Hematopoietic multipotent progenitor cell treated with erythropoietin and hydrocortisone succinate and interleukin-3 and kit ligand, for 15 days (in vitro differentiated cells): ENCODE data around the gene KSR1.
"Not testable (repeated sequence)": the region's sequence is repeated elsewhere in the genome, so short reads cannot be mapped to it uniquely, and the experiment has no call there.

Source experiments
- DNase-seq: peaks from one replicate; pipeline ENCODE4 v3.0.0-alpha.2; 2015; ENCODE audit warnings: low spot score

The KSR1 gene

DNA sequence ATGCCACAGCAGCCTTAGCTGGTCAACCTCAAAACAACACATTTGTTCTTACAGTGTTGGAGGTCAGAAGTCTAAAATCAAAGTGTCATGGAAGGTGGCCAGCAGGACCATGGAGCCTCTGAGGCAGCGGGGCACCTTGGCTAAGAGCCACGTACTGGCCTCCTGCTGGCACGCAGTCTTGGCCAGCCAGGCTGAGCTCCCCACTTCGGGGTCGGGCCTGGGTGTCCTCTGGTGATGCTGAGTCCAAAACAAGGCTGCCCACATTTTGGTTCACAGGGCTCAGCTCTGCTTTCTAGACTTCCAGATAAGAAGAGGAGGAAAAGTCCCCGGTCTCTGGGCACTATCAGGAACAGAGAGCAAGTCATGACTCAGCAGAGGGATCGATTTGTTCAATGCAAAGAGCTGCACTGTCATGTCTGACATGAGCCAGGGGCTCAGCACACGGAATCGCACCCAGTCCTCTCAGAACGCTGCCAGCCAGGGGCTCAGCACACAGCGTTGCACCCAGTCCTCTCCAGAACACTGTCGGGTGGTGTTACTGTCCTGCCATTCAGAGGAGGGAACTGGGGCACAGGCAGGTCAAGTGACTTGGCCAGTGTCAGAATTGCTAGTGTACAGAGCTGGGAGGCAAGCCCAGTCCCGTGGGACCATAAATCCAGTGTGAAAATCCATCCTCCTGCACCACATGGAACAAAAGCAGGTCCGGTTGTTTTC lies 177.2 kb downstream of the KSR1 start:
- peak; percentile 76 for DNase-seq

DNA sequence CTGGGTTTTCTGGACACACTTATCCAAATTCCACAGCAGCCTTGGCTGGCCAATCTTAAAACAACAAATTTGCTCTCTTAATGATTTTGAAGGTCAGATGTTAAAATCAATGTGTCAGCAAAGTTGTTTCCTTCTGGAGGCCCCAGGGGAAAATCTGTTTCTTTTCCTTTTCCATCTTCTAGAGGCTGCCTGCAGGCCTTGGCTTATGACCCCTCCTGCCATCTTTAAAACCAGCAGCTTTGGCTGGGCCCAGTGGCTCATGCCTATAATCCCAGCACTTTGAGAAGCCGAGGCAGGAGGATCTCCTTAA lies 177.7 kb downstream of the KSR1 start:
- DNase-seq: no peak

DNA sequence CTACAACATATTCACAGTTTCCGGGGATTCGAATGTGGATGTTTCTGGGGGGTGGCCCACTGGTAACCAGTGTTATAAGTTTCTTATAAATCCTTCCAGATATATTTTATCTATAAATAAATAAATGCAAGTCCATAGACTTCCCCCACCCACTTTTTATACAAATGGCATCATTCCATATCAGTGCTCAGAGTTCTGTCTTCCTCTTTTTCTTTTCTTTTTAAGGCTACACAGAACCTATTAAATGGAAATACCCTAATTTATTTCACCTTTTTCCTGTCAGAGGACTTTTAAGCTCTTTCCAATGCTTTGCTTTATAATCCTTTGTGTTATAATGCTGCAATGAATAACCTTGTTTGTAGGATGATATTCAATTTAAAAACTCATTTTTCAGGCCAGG lies 178.5 kb downstream of the KSR1 start:
- DNase-seq: no peak

DNA sequence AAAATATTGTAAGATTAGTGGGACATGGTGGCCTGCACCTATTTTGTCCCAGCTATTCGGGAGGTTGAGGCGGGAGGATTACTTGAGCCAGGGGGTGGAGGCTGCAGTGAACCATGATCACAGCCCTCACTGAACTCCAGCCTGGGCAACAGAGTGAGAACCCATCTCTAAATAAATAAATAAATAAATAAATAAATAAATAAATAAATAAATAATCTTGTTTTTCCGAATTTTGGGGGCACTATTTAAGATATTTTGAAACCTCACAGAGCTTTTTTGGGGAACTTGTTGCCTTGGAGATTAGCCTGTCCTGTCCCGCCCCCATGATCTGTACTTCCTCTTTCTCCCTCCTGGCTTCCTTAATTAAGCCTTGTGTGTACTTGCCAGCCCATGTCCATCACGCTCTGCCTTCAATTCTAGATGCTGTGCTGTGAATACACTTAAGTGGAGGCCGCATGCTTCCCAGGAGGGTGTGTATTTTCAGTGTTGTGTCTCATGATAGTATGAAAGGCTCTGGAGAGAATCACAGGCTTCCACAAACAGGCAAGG lies 179.1 kb downstream of the KSR1 start:
- no peak for DNase-seq

DNA sequence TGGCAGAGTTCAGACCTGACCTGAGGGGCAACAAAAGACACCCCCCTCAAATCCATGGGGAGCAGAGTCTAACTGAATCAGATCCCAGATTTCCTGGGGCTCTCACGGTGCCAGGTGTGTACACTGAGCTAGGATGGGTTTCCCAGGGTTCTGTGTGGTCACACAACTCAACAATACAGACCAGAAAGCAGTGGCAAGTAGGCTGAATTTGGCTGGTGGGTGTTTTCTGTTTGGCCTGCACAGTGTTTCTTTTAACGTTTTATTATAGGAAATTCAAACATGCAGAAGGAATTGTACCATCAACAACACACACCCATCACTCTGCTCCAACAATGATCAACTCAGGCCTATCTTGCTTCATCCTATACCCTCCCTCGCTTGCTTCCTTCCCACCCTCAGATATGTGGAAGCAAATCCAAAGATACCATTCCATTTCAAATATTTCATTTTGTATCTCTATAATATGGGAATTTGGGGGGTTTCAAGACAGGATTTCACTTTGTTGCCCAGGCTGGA lies 179.8 kb downstream of the KSR1 start:
- not testable (repeated sequence) for DNase-seq

DNA sequence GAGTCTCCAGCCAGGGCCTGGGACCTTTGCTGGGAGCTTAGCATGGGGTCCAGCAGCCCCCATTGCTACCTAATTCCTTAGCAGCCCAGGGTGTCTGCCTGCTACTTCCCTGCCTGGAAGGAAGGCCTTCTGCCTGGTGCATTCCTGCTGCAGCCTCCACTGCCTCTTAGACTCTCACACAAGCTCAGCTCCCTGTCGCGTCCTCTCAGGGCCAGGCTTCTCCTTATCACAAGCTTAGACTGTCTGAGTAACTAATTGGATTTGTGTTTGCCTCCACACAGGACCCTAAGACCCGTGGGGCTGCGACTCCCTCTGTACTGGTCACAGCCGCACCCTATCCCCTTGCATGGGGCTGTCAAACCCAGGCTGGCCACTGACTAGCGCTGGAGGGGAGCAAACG lies 181.6 kb downstream of the KSR1 start:
- DNase-seq: not testable (repeated sequence)

DNA sequence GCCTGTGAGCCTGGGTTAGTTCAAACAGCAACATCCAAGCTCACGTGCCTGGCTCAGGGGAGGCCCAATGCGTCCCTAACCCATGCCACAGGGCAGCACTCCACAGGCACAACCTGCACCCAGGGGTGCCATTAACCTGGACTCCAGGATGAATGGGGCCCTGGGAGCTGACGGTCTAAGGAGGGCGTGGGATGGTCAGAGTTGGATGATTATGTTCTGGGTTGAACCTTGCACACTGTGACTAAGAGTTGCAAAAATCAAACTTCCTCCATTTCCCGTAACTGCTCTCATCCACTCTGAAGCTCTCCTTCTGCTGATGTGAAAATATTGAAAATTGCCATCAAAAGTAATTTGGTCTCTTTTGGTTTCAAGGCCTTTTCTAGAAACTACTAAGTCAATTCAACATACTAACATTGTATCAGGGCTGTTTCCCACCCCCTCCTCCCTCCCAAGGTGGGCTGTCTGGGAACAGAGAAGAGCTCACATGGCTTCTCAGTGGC lies 182.2 kb downstream of the KSR1 start:
- DNase-seq: not testable (repeated sequence)

DNA sequence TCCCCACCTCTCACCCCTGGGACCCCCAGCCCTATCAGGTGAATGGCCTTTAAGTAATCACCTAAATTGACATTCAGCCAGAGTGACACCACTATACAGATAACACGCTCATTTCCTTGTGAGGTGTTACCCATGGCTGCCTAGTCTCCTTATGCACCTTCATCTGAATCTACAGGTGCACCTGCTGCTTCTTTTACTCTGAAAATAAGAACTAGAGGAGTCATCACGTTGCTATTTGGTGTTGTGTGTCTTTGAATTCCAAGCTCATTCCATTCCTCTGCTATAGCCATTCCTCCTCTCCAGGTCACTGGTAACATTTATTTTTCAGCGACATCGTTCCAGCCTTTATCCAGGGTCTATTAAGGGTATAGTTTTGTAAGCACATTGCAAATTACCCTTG lies 184.5 kb downstream of the KSR1 start:
- DNase-seq: no peak

DNA sequence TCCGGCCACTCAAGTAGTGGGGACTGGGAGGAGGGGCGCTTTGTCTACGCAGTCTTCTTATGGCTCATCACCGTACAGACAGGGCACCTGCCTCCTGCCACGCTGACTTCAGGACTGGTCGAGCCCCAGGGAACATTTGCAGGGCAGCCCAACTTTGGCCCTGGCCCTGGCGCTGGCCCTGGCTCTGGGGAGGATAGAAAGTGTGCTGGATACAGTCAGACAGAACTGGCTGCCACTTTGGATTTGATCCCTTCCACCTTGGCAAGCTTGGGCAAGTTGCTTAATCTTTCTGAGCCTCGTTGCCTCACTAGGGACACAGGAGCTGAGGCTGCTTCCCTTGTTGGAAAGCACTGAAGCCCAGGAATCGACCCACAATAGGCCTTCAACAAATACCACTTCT lies 188.3 kb downstream of the KSR1 start:
- no peak for DNase-seq

DNA sequence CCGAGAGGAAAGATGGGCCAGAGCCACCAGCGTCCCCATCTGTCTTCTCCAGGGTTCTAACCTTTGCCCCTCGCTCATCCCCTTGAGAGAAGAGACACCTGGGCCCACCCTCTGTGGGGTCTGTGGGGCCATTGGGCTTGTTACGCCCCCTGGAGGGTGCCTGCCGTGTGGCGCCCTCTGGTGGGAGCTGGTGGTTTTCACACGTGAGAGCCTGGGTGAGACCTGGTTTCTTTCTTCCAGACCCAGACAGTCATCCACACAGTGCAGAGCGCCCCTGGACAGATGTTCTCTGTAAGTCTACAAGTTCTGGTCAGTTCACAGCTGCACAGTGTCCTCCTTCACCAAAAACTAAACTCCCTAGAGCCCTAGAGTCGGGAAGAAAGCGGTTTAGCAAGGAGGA lies 189.4 kb downstream of the KSR1 start:
- not testable (repeated sequence) for DNase-seq

DNA sequence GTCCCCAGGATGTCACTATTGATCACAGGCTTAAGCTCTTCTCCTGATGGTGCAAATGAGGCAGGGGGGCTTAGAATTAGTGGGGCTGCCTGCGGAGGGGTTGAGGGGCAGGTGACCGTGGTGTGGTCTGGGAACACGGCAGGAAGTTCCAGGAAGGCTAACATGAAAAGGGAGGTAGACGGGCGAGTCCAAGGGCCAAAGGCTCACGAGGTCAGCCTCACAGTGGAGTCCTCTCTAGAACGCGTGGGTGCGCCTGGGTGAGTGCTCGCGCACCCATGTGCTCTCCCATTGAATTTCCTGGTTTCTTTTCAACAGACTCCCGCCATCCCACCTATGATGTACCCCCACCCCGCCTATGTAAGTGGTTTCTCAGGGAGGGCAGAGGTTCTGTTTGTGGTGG lies 190.0 kb downstream of the KSR1 start:
- DNase-seq: no peak

DNA sequence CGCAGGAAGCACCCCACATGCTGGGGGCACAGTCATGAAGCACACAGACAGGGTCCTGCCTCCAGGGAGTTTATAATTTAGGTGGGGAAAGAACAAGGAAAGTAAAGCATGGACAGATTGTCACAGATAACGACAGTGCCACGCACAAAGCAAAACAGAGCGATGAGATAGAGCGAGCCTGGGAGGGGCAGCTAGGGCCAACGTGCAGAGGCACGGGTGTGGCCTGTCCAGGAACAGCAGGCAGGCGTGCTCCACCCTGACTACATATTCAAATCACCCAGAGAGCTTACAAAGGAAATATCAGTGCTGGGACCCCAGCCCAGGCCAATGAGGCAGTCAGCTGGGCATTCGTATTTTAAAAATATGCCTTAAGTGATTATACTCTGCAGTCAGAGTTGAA lies 191.5 kb downstream of the KSR1 start:
- DNase-seq: peak; percentile 58

DNA sequence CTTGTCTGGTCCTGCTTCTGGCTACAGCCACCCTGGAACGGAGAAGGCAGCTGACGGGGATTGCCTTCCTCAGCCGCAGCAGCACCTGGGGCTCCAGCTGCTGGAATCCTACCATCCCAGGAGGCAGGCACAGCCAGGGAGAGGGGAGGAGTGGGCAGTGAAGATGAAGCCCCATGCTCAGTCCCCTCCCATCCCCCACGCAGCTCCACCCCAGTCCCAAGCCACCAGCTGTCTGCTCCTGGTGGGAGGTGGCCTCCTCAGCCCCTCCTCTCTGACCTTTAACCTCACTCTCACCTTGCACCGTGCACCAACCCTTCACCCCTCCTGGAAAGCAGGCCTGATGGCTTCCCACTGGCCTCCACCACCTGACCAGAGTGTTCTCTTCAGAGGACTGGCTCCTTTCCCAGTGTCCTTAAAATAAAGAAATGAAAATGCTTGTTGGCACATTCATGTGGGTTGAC lies 192.9 kb downstream of the KSR1 start:
- not testable (repeated sequence) for DNase-seq

DNA sequence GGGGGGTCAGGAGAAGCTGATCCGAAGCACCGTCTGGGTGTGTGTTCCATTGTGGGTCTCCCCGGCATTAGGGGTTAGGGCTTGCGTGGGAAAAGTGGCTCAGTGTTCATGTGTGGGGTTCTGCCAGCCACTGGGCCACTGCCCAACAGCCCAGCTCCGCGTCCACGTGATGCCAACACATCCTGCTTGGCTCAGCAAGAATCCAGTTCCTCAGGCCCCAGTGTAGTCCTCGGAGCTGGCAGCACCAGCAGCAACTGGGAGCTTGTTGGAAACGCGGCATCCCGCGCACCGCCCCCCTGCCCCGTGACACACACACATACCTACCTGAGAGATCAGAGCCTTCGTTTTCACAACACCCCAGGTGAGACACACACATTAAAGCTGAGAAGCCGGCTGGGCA lies 193.7 kb downstream of the KSR1 start:
- DNase-seq: no peak

DNA sequence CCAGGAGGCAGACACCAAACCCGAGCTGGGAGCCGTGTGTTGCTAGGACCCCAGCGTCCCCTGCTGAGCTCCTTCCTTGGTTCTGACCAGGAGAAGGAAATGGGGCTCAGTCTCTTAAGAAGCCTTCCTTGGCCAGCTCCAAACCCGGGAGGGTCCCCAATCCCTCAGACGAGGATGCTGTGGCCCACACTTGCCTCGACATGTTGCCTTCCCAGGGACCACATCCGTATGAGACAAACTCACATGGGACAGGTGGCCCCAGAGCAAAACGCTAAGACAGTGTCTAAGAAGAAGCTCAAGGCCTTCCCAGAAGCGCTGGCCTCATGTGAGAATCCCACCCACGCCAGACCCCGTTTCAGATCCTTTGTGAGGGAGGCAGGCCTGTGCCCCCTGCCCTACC lies 194.6 kb downstream of the KSR1 start:
- no peak for DNase-seq

DNA sequence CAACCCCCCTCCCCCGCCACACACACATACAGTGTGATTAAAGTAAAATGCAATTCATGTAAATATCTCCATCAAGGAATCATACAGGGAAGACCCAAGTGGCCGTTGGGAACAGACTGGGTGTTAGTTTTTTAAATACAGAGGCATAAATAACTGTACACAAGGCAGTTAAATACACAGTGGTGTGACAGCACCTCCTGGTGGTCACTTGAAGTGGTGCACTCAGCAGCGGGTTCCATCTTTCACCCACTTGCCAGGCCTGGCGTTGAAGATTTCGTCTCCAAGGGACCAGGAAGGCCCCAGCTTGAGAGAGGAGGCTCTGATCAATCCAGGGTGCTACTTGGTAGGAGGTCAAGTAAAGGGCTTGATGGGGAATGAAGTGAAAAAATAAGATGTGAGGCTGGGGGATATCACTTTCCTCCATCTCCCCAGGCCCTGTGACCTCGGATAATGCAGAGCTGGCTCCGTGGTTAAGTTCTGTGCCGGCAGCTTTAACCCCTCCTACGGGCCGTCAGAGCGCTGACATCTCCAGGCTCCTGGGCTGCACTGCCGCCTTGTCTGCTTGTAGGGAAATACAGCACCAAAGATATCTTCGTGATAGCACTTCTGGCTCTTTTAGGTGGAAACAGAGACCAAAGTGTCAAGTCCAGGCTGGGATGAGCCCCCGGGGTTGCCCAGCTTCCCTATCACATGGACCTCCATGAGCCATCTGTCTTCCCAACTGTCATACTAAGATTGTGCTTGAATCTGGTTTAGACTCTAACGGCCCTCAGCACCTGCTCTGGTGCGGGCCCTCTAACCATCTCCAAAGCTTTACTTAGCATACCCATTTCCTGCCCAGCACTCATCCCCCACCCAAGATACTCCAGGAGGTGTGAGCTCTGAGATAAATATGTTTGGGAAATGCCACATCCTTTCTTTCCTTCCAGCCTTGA lies 195.4 kb downstream of the KSR1 start:
- DNase-seq: peak; percentile 81

DNA sequence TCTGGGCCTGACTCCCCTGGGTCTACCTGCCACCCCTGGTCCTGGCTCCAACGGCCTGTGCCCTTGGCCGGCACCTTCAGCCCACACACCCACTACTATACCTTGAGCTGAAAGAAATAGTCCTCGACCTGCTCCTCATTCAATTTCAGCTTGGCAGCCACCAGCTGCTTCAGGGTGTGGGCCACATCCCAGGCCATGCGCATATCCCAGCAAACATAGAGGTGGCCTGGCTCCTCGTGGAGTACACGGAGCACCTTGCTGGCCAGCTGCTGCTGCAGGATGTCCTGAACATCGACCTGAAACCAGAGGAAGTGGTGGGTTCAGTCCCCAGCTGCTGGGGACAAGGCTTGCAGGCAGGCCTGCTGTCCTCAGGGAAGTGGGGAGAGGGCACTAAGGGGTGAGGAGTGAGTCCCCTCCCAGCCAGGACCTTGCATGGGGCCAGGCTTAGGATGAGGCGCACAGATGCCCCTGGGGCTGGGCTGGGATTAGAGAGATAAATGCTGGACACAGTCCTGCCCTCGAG lies 197.3 kb downstream of the KSR1 start:
- DNase-seq: not testable (repeated sequence)

DNA sequence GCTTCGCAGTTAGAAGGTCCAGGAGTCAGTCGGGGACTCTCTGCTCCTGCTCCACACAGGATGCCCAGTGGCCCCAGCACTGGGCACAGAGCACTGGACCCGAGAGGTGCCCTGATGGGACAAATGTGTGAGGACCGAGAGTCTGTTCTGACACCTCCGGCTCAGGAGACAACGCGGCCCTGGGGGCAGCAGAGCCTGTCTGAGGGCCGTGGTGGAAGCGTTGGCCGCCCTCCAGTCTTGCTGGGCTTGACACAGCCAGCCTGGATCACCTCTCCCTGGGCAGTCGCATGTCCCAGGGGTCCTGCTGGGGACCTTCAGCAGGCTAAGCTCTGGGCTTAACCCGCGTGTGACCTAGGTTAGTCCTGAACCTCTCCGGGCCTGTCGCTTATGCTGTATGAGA lies 197.9 kb downstream of the KSR1 start:
- no peak for DNase-seq

DNA sequence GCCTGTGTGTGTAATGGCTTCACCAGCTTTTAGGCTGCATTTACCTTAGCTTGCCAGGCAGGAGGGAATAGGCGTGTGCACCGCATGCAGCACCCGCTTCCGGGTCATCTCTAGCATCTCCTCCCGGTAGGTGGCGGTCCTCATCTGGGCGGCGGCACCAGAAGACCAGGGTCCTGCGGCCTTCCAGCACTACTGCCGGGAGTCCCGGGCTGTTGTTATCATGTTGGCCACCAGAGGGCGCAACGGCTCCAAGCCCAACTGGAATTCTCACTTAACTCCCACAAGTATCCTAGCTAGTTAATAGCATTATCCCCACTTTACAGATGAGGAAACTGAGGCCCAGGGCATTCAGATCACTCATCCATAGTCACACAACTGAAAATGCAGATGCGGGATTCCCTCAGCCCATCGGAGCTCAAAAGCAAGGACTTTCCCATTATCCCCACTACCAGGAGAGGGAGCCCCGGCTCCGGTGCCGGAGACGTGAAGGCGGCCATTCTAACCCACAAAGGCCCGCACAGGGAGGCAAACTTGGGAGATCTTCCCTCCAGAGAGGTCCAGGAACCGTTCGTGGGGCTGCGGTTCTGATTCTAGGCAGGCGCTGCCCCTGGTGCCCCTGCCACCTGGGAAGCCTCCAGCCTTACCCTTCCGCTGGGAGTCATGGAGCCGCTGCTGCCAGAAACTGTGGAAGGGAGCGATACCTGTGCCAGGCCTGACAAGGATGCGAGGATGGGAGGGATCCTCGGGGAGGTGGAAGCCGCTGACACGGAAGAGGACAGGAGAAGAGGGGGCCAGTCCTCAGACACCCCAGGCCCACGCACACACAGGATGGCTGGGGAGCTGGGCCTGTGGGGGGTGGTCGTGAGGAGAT lies 198.6 kb downstream of the KSR1 start:
- DNase-seq: peak; percentile 80

DNA sequence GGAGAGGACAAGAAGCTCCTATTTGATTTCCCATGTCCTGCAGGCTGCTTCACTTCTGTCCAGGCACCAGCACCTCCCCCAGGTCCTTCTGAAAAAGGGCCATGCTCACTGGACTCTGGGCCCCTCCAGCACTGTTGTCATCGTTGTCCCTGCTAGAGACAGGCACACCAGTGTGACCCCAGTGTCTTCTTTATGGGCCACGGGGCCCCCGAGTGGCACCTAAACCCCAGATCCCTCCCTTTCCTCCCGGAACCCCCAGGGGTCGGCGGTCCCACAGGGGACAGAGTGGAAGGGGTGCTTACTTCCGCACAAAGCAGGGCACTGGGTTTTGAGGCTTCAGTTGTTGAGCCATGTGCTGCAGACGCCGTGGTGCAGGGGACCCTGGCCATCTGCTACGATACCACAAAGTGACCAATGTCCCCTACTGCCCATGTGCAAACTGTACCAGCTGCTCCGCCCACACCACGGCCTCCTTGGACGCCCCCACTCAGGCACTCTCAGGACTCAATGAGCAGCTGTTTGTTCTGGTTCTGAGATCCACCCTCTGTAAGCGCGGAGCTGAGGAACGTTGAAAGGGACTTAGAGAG lies 199.4 kb downstream of the KSR1 start:
- DNase-seq: not testable (repeated sequence)

DNA sequence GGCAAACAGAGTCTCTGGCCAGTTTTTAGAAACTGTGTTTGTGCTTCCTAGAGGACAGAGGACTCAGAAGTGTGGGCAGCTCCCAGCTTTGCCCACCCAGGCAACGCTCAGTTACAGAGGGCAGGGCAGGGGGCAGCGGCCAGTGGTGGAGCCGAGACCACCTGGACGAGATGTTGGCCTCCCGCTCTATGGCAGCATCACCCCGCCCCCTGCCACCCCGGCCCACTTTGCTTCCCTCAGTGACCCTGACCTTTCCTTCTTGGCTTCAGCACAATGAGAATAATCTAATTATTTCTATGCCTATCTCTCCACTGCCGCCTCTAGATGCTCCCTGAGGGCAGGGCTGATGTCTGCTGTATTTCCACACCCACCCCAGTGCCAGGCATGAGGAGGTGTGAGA lies 200.4 kb downstream of the KSR1 start:
- DNase-seq: not testable (repeated sequence)
